ENCODE data around the gene LNX2. TPM values are rescaled to one million over a fixed set of nuclear protein-coding genes. Genes with fewer than 3 reads are reported as not detected.

Gene LNX2
- total RNA-seq, 6 experiments from 2014 or later = 3.9 to 5.3 (median 5.2) TPM

- TF ChIP-seq CTCF (IDR thresholded peaks at IDR 0.05) = no peak
- DNase-seq = no peak
- Mint-ChIP-seq H3K4me1 (ENCODE audit: low read depth) (peaks cover 37% of the 10 kb centered on the region), H3K4me3 (no peak overlapping the region), H3K27ac (no peak overlapping the region), H3K9me3 (no peaks in the 10 kb centered on the region), H3K36me3 (ENCODE audit: low read depth) (peaks cover 25% of the 10 kb centered on the region), H3K27me3 (ENCODE audit: insufficient read depth) (peaks cover 3% of the 10 kb centered on the region)
These were observed 7.1 kb upstream of the LNX2 start for GRCh38 chr13:27627380-27627779.

- H3K36me3 Mint-ChIP-seq (ENCODE audit: low read depth) = peaks cover 28% of the 10 kb centered on the region
- H3K4me3 Mint-ChIP-seq = no peak overlapping the region
- H3K27ac Mint-ChIP-seq = no peak overlapping the region
- no peak for TF ChIP-seq CTCF (IDR thresholded peaks at IDR 0.05)
- H3K9me3 Mint-ChIP-seq = no peaks in the 10 kb centered on the region
- H3K27me3 Mint-ChIP-seq (ENCODE audit: insufficient read depth) = peaks cover 3% of the 10 kb centered on the region
- DNase-seq = no peak
- peaks cover 31% of the 10 kb centered on the region for H3K4me1 Mint-ChIP-seq (ENCODE audit: low read depth)
These were observed 5.5 kb upstream of the LNX2 start for GRCh38 chr13:27625839-27626238.

- Mint-ChIP-seq H3K9me3 (no peaks in the 10 kb centered on the region), H3K27ac (no peak overlapping the region), H3K4me3 (no peak overlapping the region), H3K27me3 (ENCODE audit: insufficient read depth) (peaks cover 3% of the 10 kb centered on the region), H3K36me3 (ENCODE audit: low read depth) (peaks cover 28% of the 10 kb centered on the region), H3K4me1 (ENCODE audit: low read depth) (peaks cover 36% of the 10 kb centered on the region)
- no peak for TF ChIP-seq CTCF (IDR thresholded peaks at IDR 0.05)
- no peak for DNase-seq
These were observed 3.7 kb upstream of the LNX2 start for GRCh38 chr13:27624071-27624470.

- peaks cover 28% of the 10 kb centered on the region for H3K36me3 Mint-ChIP-seq (ENCODE audit: low read depth)
- DNase-seq = no peak
- peak overlapping the region; percentile 84; the same call in 1 of the 2 replicates for H3K27ac Mint-ChIP-seq
These were observed 2.6 kb upstream of the LNX2 start for GRCh38 chr13:27622881-27623280.

GRCh38 chr13:27622102-27622820 is 1.9 kb upstream of the LNX2 start:
- peak; percentile 72 for TF ChIP-seq CTCF (IDR thresholded peaks at IDR 0.05)
- peaks cover 3% of the 10 kb centered on the region for H3K27me3 Mint-ChIP-seq (ENCODE audit: insufficient read depth)
- peaks cover 28% of the 10 kb centered on the region for H3K36me3 Mint-ChIP-seq (ENCODE audit: low read depth)
- H3K4me3 Mint-ChIP-seq = peak overlapping the region; percentile 92
- H3K9me3 Mint-ChIP-seq = no peaks in the 10 kb centered on the region
- peaks cover 53% of the 10 kb centered on the region for H3K4me1 Mint-ChIP-seq (ENCODE audit: low read depth)
- DNase-seq = peak; percentile 45
- H3K27ac Mint-ChIP-seq = peak overlapping the region; percentile 84

More at GRCh38 chr13:27622881-27623280, 2.6 kb upstream of the LNX2 start:
- peaks cover 3% of the 10 kb centered on the region for H3K27me3 Mint-ChIP-seq (ENCODE audit: insufficient read depth)
- TF ChIP-seq CTCF (IDR thresholded peaks at IDR 0.05) = no peak
- H3K4me1 Mint-ChIP-seq (ENCODE audit: low read depth) = peaks cover 48% of the 10 kb centered on the region
- no peaks in the 10 kb centered on the region for H3K9me3 Mint-ChIP-seq
- H3K4me3 Mint-ChIP-seq = peak overlapping the region; percentile 92

All from HFFc6 (cell line).